HS-27A (cell line): ENCODE data around the gene HOXC4.

ENCODE experiments used
- DNase-seq: peaks from one replicate; pipeline ENCODE4 v3.0.0-alpha.2; 2012; ENCODE audit warnings: low read depth, missing footprints

The HOXC4 gene

GRCh38 chr12:54053751-54054741, at the start of gene HOXC4:
Gene HOXC4 (plus strand): TSS chr12:54053835. CDS start chr12:54053923, 88 bp downstream.
- DNase-seq, result no peak

GRCh38 chr12:54004063-54004840, 49.4 kb upstream of the HOXC4 start:
- DNase-seq, result no peak

- DNase-seq, result no peak
Measured at GRCh38 chr12:54004841-54005530, 48.6 kb upstream of the HOXC4 start.

GRCh38 chr12:54005531-54005852, 48.1 kb upstream of the HOXC4 start:
- DNase-seq, result no peak

- DNase-seq, result peak; percentile 59
Measured at GRCh38 chr12:54005853-54006558, 47.6 kb upstream of the HOXC4 start.

GRCh38 chr12:54006559-54007220, 46.9 kb upstream of the HOXC4 start:
- DNase-seq, result no peak

GRCh38 chr12:54007538-54008259, 45.9 kb upstream of the HOXC4 start:
- DNase-seq, result no peak

- DNase-seq, result no peak
Measured at GRCh38 chr12:54008260-54008552, 45.4 kb upstream of the HOXC4 start.

- DNase-seq, result no peak
Measured at GRCh38 chr12:54009171-54010052, 44.2 kb upstream of the HOXC4 start.

GRCh38 chr12:54010053-54010971, 43.3 kb upstream of the HOXC4 start:
- DNase-seq, result no peak

GRCh38 chr12:54010972-54011664, 42.5 kb upstream of the HOXC4 start:
- no peak for DNase-seq

GRCh38 chr12:54011665-54012532, 41.7 kb upstream of the HOXC4 start:
- no peak for DNase-seq

GRCh38 chr12:54012631-54013409, 40.8 kb upstream of the HOXC4 start:
- no peak for DNase-seq

GRCh38 chr12:54014377-54015017, 39.1 kb upstream of the HOXC4 start:
- no peak for DNase-seq

GRCh38 chr12:54015018-54015931, 38.4 kb upstream of the HOXC4 start:
- no peak for DNase-seq
